CD4-positive, alpha-beta T cell treated with Interleukin-15 for 1 hour (primary cell): Measurements from ENCODE around the gene DUOX2.
"Not testable (repeated sequence)": the region's sequence is repeated elsewhere in the genome, so short reads cannot be mapped to it uniquely, and the experiment has no call there.

Source experiments
- DNase-seq: peaks from one replicate; pipeline ENCODE4 v3.0.0-alpha.2; 2020

The DUOX2 gene

GRCh38 chr15:45099549-45100165 lies 14.3 kb downstream of the DUOX2 start:
- no peak for DNase-seq

GRCh38 chr15:45097466-45097865 lies 16.5 kb downstream of the DUOX2 start:
- DNase-seq = no peak

GRCh38 chr15:45095661-45096060 lies 18.3 kb downstream of the DUOX2 start:
- no peak for DNase-seq

GRCh38 chr15:45094358-45094730 lies 19.6 kb downstream of the DUOX2 start:
- no peak for DNase-seq

- DNase-seq = no peak
Measured at GRCh38 chr15:45093622-45094357, 20.2 kb downstream of the DUOX2 start.

- DNase-seq = no peak
Measured at GRCh38 chr15:45093013-45093412, 21.0 kb downstream of the DUOX2 start.

GRCh38 chr15:45091576-45091975 lies 22.4 kb downstream of the DUOX2 start:
- DNase-seq = no peak

- DNase-seq = no peak
Measured at GRCh38 chr15:45091161-45091560, 22.8 kb downstream of the DUOX2 start.

- no peak for DNase-seq
Measured at GRCh38 chr15:45089712-45090373, 24.1 kb downstream of the DUOX2 start.

- no peak for DNase-seq
Measured at GRCh38 chr15:45088801-45089711, 24.9 kb downstream of the DUOX2 start.

- DNase-seq = no peak
Measured at GRCh38 chr15:45087513-45087912, 26.5 kb downstream of the DUOX2 start.

GRCh38 chr15:45084163-45084562 lies 29.8 kb downstream of the DUOX2 start:
- no peak for DNase-seq

- no peak for DNase-seq
Measured at GRCh38 chr15:45083223-45083622, 30.7 kb downstream of the DUOX2 start.

GRCh38 chr15:45082412-45082811 lies 31.6 kb downstream of the DUOX2 start:
- DNase-seq = not testable (repeated sequence)

- not testable (repeated sequence) for DNase-seq
Measured at GRCh38 chr15:45080593-45080992, 33.4 kb downstream of the DUOX2 start.

GRCh38 chr15:45079628-45080246 lies 34.2 kb downstream of the DUOX2 start:
- DNase-seq = not testable (repeated sequence)

- not testable (repeated sequence) for DNase-seq
Measured at GRCh38 chr15:45079201-45079600, 34.8 kb downstream of the DUOX2 start.

- not testable (repeated sequence) for DNase-seq
Measured at GRCh38 chr15:45077391-45077790, 36.6 kb downstream of the DUOX2 start.

- not testable (repeated sequence) for DNase-seq
Measured at GRCh38 chr15:45075440-45076320, 38.3 kb downstream of the DUOX2 start.

GRCh38 chr15:45073602-45074001 lies 40.4 kb downstream of the DUOX2 start:
- not testable (repeated sequence) for DNase-seq

GRCh38 chr15:45069942-45070360 lies 44.0 kb downstream of the DUOX2 start:
- DNase-seq = not testable (repeated sequence)
